ENCODE measurements around the gene MYT1.

DNA sequence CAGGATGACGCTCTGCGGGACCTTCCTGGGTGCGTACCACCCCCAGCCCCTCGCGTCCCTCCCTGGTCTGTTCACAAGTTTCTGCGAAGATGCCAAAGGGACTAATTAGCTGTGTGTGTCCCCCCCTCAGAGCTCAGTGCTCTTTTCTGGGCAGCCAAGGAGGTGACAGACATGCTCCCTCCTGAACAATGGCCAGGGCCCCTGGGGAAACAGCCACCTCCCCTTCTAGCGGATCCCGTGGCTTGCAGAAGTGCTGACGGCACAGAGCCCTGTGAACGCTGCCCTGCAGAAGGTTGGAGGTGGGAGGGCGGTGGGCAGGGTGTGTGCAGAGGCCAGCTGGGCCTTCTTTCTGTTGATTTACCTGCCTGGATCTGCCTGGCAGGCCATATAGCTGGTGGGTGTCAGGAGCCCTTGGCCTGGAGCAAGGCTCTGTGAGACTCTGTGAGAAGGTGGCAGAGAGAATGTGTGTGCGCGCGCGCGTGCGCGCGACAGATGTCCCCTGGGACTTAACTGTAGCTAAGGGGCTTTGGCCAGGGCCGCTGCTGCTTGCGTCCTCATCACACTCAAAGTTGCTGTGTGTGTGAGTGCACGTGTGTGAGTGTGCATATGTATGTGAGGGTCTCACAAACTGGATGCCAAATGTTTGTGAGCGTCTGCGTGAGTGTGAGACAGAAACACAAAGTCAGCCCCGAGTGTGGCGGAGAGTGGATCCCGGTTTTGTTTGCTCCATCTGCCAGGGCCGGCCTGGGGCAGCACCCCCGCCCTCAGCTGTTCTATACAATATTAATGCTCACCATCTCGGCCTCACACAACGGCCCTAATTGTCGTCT, 3.5 kb upstream of the MYT1 start:
- TF ChIP-seq ZNF274 (IDR thresholded peaks at IDR 0.05; ENCODE audit: low read depth, low read length) (no peak), SUZ12 (IDR thresholded peaks at IDR 0.05; ENCODE audit: extremely low read depth, insufficient read depth, insufficient read length) (no peak)
